Eye (tissue), 1 donor: Measurements from ENCODE around the gene FPR1.

Experiments
- DNase-seq: peaks from one replicate; pipeline ENCODE4 v3.0.0-alpha.2; 2015

Gene FPR1

GRCh38 chr19:51751655-51752054 lies at the start of gene FPR1:
Gene FPR1 (minus strand): TSS chr19:51751878. CDS start chr19:51746994, 4,884 bp downstream.
- DNase-seq = no peak

- DNase-seq = no peak
Observed at GRCh38 chr19:51800473-51801244, 49.0 kb upstream of the FPR1 start.

GRCh38 chr19:51799774-51800472 lies 48.2 kb upstream of the FPR1 start:
- no peak for DNase-seq

GRCh38 chr19:51799034-51799773 lies 47.5 kb upstream of the FPR1 start:
- peak; percentile 40 for DNase-seq

GRCh38 chr19:51798062-51798461 lies 46.4 kb upstream of the FPR1 start:
- no peak for DNase-seq

- no peak for DNase-seq
Observed at GRCh38 chr19:51797480-51797879, 45.8 kb upstream of the FPR1 start.

- DNase-seq = no peak
Observed at GRCh38 chr19:51796195-51796679, 44.6 kb upstream of the FPR1 start.

GRCh38 chr19:51794885-51795490 lies 43.3 kb upstream of the FPR1 start, which contains the start of gene FPR3:
Gene FPR3 (plus strand): TSS chr19:51795157. CDS start chr19:51823749, 28,592 bp downstream.
- DNase-seq = no peak

GRCh38 chr19:51793994-51794393 lies 42.3 kb upstream of the FPR1 start:
- no peak for DNase-seq

GRCh38 chr19:51792932-51793331 lies 41.3 kb upstream of the FPR1 start:
- DNase-seq = no peak

- no peak for DNase-seq
Observed at GRCh38 chr19:51789061-51789795, 37.5 kb upstream of the FPR1 start.

GRCh38 chr19:51788029-51788428 lies 36.4 kb upstream of the FPR1 start:
- DNase-seq = no peak

- no peak for DNase-seq
Observed at GRCh38 chr19:51786646-51787494, 35.2 kb upstream of the FPR1 start.

GRCh38 chr19:51784922-51785690 lies 33.4 kb upstream of the FPR1 start:
- no peak for DNase-seq

- no peak for DNase-seq
Observed at GRCh38 chr19:51784109-51784785, 32.6 kb upstream of the FPR1 start.

- peak; percentile 8 for DNase-seq
Observed at GRCh38 chr19:51783372-51783771, 31.7 kb upstream of the FPR1 start.

GRCh38 chr19:51781999-51782398 lies 30.3 kb upstream of the FPR1 start:
- DNase-seq = no peak

GRCh38 chr19:51780270-51780669 lies 28.6 kb upstream of the FPR1 start:
- no peak for DNase-seq

GRCh38 chr19:51779703-51780102 lies 28.0 kb upstream of the FPR1 start:
- DNase-seq = no peak

- no peak for DNase-seq
Observed at GRCh38 chr19:51779181-51779580, 27.5 kb upstream of the FPR1 start.
